GM10266 (cell line): Measurements from ENCODE around the gene BCL2A1.

ENCODE experiments used
- DNase-seq: peaks from one replicate; pipeline ENCODE4 v3.0.0; 2012; ENCODE audit errors: extremely low spot score
- CTCF ChIP-seq: IDR thresholded peaks from 2 replicates; pipeline ENCODE4 v1.5.1; 2012; ENCODE audit warnings: mild to moderate bottlenecking, low read depth; ENCODE audit not compliant: control insufficient read depth, insufficient read depth; ENCODE audit errors: missing control alignments

BCL2A1 gene

GRCh38 chr15:79972863-79973262, 1.9 kb upstream of the BCL2A1 start:
- no peak for TF ChIP-seq CTCF
- no peak for DNase-seq

GRCh38 chr15:79970181-79970580, 815 bp downstream of the BCL2A1 start:
- DNase-seq, result no peak
- no peak for TF ChIP-seq CTCF

DNA sequence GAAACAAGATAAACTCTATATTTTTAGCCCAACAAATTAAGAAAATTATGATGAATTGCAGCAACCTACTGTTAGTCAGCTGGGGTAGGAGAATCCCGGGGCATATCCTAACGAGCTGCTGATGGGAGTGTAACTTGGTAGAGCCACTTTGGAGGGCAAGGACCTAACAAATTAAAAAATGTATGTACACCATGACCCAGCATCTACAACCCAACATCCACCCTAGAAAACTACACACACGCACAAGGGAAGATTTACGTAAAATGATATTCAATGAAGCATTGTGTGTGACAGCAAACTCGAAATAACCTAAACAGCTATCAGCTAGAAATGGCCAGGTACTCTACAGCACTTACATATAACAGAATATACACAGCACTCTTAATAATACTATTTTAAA, 1.9 kb downstream of the BCL2A1 start:
- TF ChIP-seq CTCF, result no peak
- no peak for DNase-seq

DNA sequence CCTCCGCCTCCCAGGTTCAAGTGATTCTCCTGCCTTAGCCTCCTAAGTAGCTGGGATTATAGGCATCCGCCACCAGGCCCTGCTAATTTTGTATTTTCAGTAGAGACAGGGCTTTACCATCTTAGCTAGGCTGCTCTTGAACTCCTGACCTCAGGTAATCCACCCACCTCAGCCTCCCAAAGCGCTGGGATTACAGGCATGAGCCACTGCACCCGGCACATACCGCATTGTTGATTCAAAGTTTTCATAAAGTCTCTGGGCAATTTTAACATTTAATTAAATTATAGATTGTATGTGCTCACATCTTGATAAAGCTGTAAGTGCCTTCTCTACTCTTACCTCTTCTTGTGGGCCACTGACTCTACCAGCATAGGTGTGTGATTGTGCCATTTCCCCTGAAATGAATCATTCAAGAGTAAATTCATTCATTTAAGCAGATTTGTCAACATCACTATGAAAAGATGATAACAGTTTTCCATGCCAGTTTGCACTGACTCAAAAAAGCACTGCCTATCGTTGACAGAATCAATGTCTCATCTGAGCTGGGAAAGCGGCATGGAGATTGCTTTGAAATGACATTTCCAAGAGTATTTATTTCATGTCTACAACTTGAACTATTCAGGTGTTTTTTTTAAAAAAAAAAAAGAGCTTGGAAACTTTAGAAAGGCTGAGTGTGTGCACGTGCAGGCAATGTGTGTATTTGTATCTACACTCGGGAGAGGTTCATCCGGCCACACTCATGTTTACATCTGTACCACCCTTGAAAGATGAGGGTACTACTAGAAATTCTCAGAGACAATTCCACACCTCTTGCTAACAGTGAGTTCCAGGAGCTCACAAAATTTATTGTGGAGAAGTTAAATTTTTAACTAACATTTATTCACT, 3.5 kb downstream of the BCL2A1 start:
- DNase-seq, result no peak
- TF ChIP-seq CTCF, result no peak

- DNase-seq, result no peak
- TF ChIP-seq CTCF, result no peak
These were observed 4.2 kb downstream of the BCL2A1 start for GRCh38 chr15:79966634-79967297.

DNA sequence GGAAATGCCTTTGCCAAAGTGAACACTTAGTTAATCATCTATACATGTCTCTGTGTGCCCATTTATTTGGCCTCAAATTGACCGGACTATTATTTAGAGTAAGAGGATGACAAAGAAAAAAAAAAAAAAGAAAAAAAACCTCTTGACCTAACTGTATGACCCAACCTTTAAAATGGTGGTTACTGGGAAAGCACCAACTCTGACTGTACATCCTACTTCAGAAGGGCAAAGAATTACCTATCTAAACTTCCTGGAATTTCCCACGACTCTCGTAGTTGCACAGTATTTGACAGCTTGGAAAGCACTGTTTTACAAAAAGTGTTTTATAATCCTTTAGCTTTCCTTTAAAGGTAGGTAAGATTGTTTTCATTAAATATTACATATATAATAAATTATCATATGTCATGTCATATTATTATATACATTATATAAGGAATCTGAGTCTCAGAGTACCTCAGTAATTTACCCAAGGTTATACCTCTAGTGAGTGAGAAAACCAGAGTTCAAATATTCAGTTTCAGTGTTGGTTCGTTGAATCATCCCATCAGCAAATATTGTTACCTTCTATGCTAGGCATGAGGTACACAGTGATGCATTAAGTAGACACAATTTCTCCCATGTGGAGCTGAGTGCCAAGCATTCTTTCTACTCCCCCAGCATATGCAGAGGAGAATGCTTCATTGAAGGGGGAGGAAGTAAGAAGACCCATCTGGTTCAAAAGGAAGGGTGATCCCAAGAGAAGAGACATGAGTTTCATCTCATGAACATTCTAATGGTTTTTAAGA, 5.0 kb downstream of the BCL2A1 start:
- no peak for TF ChIP-seq CTCF
- no peak for DNase-seq
